ENCODE data around the gene PRDM16. TPM values are rescaled to one million over a fixed set of nuclear protein-coding genes. Genes with fewer than 3 reads are reported as not detected.

PRDM16 gene
- total and polyA plus RNA-seq, 2 experiments from 2014 or later = 0.14 to 0.16 TPM

DNA sequence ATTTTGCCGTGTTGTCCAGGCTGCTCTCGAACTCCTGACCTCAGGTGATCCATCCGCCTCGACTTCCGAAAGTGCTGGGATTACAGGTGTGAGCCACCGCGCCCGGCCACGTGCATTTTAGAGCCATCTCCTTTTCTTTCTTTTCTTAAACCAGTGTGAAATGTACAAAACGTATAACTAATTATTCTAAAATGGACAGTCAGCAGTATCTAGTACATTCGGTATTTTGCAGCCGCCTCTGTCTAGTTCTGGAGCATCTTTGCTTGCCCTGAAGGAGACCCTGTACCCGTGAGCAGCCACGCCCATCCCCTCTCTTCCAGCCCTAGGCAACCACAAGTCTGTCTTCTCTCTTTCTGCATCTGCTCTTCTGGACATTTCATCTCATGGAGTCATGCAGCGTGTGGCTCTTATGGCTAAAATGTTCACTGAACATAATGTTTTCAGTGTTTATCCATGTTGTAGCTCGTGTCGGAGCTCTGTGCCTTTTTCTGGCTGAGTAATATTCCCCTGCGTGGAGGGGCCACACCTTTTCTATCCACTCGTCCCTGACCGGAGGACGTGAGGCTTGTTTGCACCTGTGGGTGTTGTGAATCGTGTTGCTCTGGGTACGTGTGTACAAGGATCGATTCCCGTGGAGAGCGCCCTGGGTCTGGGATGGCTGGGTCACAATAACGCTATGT lies 198.0 kb downstream of the PRDM16 start:
- DNase-seq (ENCODE audit: low spot score) = no peak
- peaks cover 8% of the 10 kb centered on the region; the same call in 2 of the 3 replicates for H3K9me3 Mint-ChIP-seq
- Histone ChIP-seq H3K27me3 (ENCODE audit: insufficient read depth) (no peaks in the 10 kb centered on the region), H3K4me2 (no peak overlapping the region), H3K4me3 (no peak overlapping the region), H3K4me1 (ENCODE audit: insufficient read depth) (no peaks in the 10 kb centered on the region), H4K20me1 (replicated peaks; ENCODE audit: insufficient read depth) (no peaks in the 10 kb centered on the region), H3K9me2 (ENCODE audit: insufficient read depth) (no peaks in the 10 kb centered on the region), H3F3A (replicated peaks; ENCODE audit: low read depth) (no peaks in the 10 kb centered on the region), H3K27ac (ENCODE audit: low read depth) (no peak overlapping the region), H3K79me2 (replicated peaks; ENCODE audit: insufficient read depth) (no peaks in the 10 kb centered on the region), H3K36me3 (ENCODE audit: insufficient read depth) (no peaks in the 10 kb centered on the region), H2AFZ (no peak overlapping the region)
- 0 out of 3 replicates have a peak, but pooled peaks cover 2% of the 10 kb centered on the region for H3K4me1 Mint-ChIP-seq
- ATAC-seq = no peak
- H3K4me3 Mint-ChIP-seq = no peak overlapping the region
- H3K27ac Mint-ChIP-seq = no peak overlapping the region
- H3K36me3 Mint-ChIP-seq (ENCODE audit: low read depth) = peaks cover 2% of the 10 kb centered on the region; the same call in 1 of the 3 replicates
- TF ChIP-seq CTCF (conservative IDR thresholded peaks at IDR 0.05; ENCODE audit: low read depth in 2 of 2) (no peak), ZNF114 (CRISPR knock-in tag; IDR thresholded peaks at IDR 0.05) (no peak), ETS1 (IDR thresholded peaks at IDR 0.05) (no peak), ZNF462 (CRISPR knock-in tag; IDR thresholded peaks at IDR 0.05) (no peak), CREB1 (CRISPR knock-in tag; IDR thresholded peaks at IDR 0.05; ENCODE audit: low read depth) (no peak), POLR2AphosphoS5 (IDR thresholded peaks at IDR 0.05; ENCODE audit: low read depth) (no peak), EZH2 (IDR thresholded peaks at IDR 0.05; ENCODE audit: low read depth, unreplicated experiment) (no peak), STAT1 (IDR thresholded peaks at IDR 0.05; ENCODE audit: unreplicated experiment) (no peak)
- H3K27me3 Mint-ChIP-seq (ENCODE audit: insufficient read depth, low read depth, poor library complexity) = peaks cover 21% of the 10 kb centered on the region

Measured in GM23338 (cell line).